HG03575 (cell line): ENCODE measurements around the gene LRRC23.
"Not testable (repeated sequence)": the region's sequence is repeated elsewhere in the genome, so short reads cannot be mapped to it uniquely, and the experiment has no call there.

ENCODE experiments used
- ATAC-seq: cut with Tn5 transposase; IDR thresholded peaks from one replicate; pipeline ENCODE4 v1.9.1; 2021; ENCODE audit not compliant: unreplicated experiment, insufficient number of reproducible peaks, low FRiP score; ENCODE audit errors: extremely low read depth

The LRRC23 gene

GRCh38 chr12:6896846-6897435 lies 7.7 kb upstream of the LRRC23 start:
- ATAC-seq = no peak

- ATAC-seq = no peak
Measured at GRCh38 chr12:6899427-6899826, 5.2 kb upstream of the LRRC23 start.

- no peak for ATAC-seq
Measured at GRCh38 chr12:6899837-6900519, 4.6 kb upstream of the LRRC23 start.

GRCh38 chr12:6902448-6902847 lies 2.2 kb upstream of the LRRC23 start:
- no peak for ATAC-seq

- ATAC-seq = no peak
Measured at GRCh38 chr12:6903722-6904121, 900 bp upstream of the LRRC23 start.

- no peak for ATAC-seq
Measured at GRCh38 chr12:6905414-6906040, 905 bp downstream of the LRRC23 start.

GRCh38 chr12:6908141-6908540 lies 3.5 kb downstream of the LRRC23 start:
- not testable (repeated sequence) for ATAC-seq

GRCh38 chr12:6909421-6910145 lies 5.0 kb downstream of the LRRC23 start:
- no peak for ATAC-seq

- no peak for ATAC-seq
Measured at GRCh38 chr12:6912164-6912935, 7.7 kb downstream of the LRRC23 start.

- no peak for ATAC-seq
Measured at GRCh38 chr12:6914246-6914946, 9.8 kb downstream of the LRRC23 start, which contains the start of gene ENO2. Gene ENO2, plus strand, starts transcription at chr12:6914580. Its CDS starts 1,253 bp downstream, at chr12:6915833.

GRCh38 chr12:6914947-6915788 lies 10.5 kb downstream of the LRRC23 start:
- no peak for ATAC-seq

GRCh38 chr12:6915789-6916285 lies 11.2 kb downstream of the LRRC23 start:
- ATAC-seq = no peak

GRCh38 chr12:6916426-6917200 lies 12.0 kb downstream of the LRRC23 start:
- no peak for ATAC-seq

GRCh38 chr12:6917491-6918231 lies 13.0 kb downstream of the LRRC23 start:
- ATAC-seq = no peak

GRCh38 chr12:6919588-6919987 lies 15.0 kb downstream of the LRRC23 start:
- ATAC-seq = no peak

- no peak for ATAC-seq
Measured at GRCh38 chr12:6921539-6921938, 16.9 kb downstream of the LRRC23 start.
